Colonic mucosa (tissue), 4 donors: ENCODE measurements around the gene ZFHX3. TPM values are rescaled to one million over a fixed set of nuclear protein-coding genes. Genes with fewer than 3 reads are reported as not detected.

Experiments
- DNase-seq: peaks from one replicate; pipeline ENCODE4 v3.0.0-alpha.2; 2020
- H3K27ac ChIP-seq: fragments of 200-600 bp; one replicate; pipeline ENCODE4 v1.8.0; 2021
- H3K27me3 ChIP-seq: fragments of 200-600 bp; one replicate; pipeline ENCODE4 v1.8.0; 2021
- H3K36me3 ChIP-seq: fragments of 200-600 bp; one replicate; pipeline ENCODE4 v1.8.0; 2021
- H3K4me1 ChIP-seq: fragments of 200-600 bp; one replicate; pipeline ENCODE4 v1.8.0; 2021; ENCODE audit warnings: mild to moderate bottlenecking
- H3K4me3 ChIP-seq: fragments of 200-600 bp; one replicate; pipeline ENCODE4 v1.8.0; 2021
- H3K9ac ChIP-seq, 2 donors: one replicate each; pipeline ENCODE4 v1.7.0; 2013; ENCODE audit warnings: control low read depth in 2 of 2, low read depth in 2 of 2, low read length in 2 of 2
- H3K9me3 ChIP-seq: fragments of 200-600 bp; one replicate; pipeline ENCODE4 v1.8.0; 2021
- CTCF ChIP-seq: fragments of 200-600 bp; IDR thresholded peaks from one replicate; pipeline ENCODE4 v1.8.0; 2022; ENCODE audit warnings: antibody characterized with exemption, mild to moderate bottlenecking
- intact Hi-C: fragments of 100-400 bp; cut with DNase I; formaldehyde crosslinking; loops from one replicate; pipeline ENCODE4 v1.14.1; 2022
- total RNA-seq, 2 donors: library from RNA; stranded (reverse); fragmentation: NEBNext Ultra II Directional in 1 of 2; extraction: Animal tissue kit (Norgen Biotek cat#: 25700) in 1 of 2; gene quantifications; one replicate each; pipeline ENCODE4 v1.2.1, GENCODE V29; 2021
- donor health status: healthy.
- donor health status: DM: no; HTN: no; CAD: no.
- donor health status: DM: no; HTN: no; CAD: no.

ZFHX3 gene
- total RNA-seq, 2 donors from 2014 or later, result 10.5 to 12.8 TPM

DNA sequence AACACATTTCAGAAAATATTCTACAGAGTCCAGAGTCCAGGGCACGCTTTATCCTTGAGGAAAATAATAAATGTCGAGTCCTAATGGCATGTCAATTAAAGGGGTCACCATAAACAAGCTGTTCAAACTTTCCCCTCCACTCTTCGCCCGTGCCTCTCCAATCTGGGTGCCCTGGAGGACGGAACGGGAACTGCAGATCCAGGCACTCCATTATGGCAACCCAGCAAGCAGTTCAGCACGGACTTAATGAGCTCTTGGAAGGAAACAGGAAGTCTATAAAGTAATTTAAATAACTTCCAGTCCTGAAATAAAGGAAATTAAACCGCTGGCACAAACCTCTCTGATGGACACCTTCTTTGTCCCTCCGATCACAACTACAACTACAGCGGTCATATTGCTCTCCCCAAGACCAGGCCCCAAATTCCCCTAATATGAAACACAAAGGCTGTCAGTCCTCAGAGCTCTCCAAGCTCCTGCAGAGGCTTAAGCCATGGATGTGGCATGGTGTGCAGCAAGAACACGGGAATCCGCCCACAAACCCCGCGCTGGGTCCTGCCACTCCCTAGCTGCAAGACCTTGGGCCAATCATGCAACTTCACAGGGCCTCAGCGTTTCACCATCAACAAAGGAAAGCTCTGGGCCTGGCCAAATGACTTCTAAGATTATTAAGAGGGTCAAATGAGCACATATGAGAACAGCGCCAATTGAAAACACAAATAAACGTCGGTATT is 52.6 kb downstream of the ZFHX3 start:
- peak; percentile 43 for DNase-seq
- Histone ChIP-seq H3K9me3 (no peaks in the 10 kb centered on the region), H3K27ac (no peak overlapping the region), H3K4me3 (no peak overlapping the region), H3K4me1 (peaks cover 13% of the 10 kb centered on the region), H3K36me3 (no peaks in the 10 kb centered on the region), H3K9ac (no peak overlapping the region), H3K27me3 (no peaks in the 10 kb centered on the region)
- intact Hi-C loops, result no loop called here
- TF ChIP-seq CTCF, result no peak

GRCh38 chr16:72992142-72992601 is 55.8 kb downstream of the ZFHX3 start:
- H3K4me3 ChIP-seq, result no peak overlapping the region
- no peaks in the 10 kb centered on the region for H3K36me3 ChIP-seq
- no peak overlapping the region for H3K27ac ChIP-seq
- no peaks in the 10 kb centered on the region for H3K27me3 ChIP-seq
- TF ChIP-seq CTCF, result no peak
- H3K9me3 ChIP-seq, result no peaks in the 10 kb centered on the region
- intact Hi-C loops, result no loop called here
- peaks cover 23% of the 10 kb centered on the region for H3K4me1 ChIP-seq
- DNase-seq, result no peak
- H3K9ac ChIP-seq, result no peak overlapping the region

DNA sequence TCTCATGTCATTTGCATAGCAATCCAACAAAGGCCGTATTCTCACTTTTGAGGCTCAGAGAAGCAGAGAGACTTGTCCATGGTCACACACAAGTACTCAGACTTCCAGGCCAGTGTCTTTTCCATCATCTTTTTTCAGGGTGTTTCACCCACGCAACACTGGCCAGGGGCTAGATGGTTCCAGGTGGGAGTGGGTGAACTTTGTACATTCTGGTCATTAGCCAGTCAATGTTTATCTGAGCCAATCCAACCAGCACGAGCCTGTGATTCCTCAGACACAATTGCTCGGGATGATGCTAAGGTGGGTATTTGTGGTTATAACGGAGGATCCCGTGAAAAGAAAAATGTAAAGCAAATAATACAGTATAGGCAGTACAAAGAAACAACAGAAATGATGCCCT is 56.3 kb downstream of the ZFHX3 start:
- intact Hi-C loops, result no loop called here
- peaks cover 18% of the 10 kb centered on the region for H3K4me1 ChIP-seq

GRCh38 chr16:72991211-72991610 is 56.7 kb downstream of the ZFHX3 start:
- Histone ChIP-seq H3K4me1 (peaks cover 14% of the 10 kb centered on the region), H3K9me3 (no peaks in the 10 kb centered on the region), H3K36me3 (no peaks in the 10 kb centered on the region), H3K27ac (no peak overlapping the region), H3K4me3 (no peak overlapping the region), H3K9ac (no peak overlapping the region), H3K27me3 (no peaks in the 10 kb centered on the region)
- TF ChIP-seq CTCF, result no peak
- no peak for DNase-seq
- intact Hi-C loops, result no loop called here

More for the DNA sequence above, 56.3 kb downstream of the ZFHX3 start:
- H3K36me3 ChIP-seq, result no peaks in the 10 kb centered on the region
- H3K27me3 ChIP-seq, result no peaks in the 10 kb centered on the region
- no peak for TF ChIP-seq CTCF
- no peak for DNase-seq
- H3K27ac ChIP-seq, result no peak overlapping the region
- H3K9me3 ChIP-seq, result no peaks in the 10 kb centered on the region
- H3K9ac ChIP-seq, result no peak overlapping the region
- H3K4me3 ChIP-seq, result no peak overlapping the region

DNA sequence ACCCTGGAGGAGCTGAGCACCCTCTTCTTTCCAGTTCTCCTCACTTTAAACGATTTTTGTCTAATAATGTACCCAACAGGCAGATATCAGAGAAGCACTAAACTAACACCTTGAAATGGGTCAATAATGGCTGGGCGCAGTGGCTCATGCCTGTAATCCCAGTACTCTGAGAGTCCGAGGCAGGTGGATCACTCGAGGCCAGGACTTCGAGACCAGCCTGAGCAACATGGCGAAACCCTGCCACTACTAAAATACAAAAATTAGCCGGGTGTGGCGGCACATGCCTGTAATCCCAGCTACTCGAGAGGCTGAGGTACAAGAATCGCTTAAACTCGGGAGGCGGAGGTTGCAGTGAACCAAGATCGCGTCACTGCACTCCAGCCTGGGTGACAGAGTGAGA is 57.4 kb downstream of the ZFHX3 start:
- peak overlapping the region in 1 of 2 donors; percentile 16 for H3K9ac ChIP-seq
- H3K4me3 ChIP-seq, result no peak overlapping the region
- DNase-seq, result no peak
- H3K27me3 ChIP-seq, result no peaks in the 10 kb centered on the region
- intact Hi-C loops, result no loop called here
- H3K36me3 ChIP-seq, result no peaks in the 10 kb centered on the region
- H3K27ac ChIP-seq, result peak overlapping the region; percentile 49
- TF ChIP-seq CTCF, result no peak
- no peaks in the 10 kb centered on the region for H3K9me3 ChIP-seq
- H3K4me1 ChIP-seq, result peaks cover 14% of the 10 kb centered on the region
